Liver (tissue), 3 donors: ENCODE results near the gene MTRF1L.

ENCODE experiments used
- EGR1 ChIP-seq, 2 donors: IDR thresholded peaks; 2 replicates each; pipeline ENCODE4 v1.6.1; 2016 to 2018; ENCODE audit warnings: antibody characterized with exemption in 2 of 2, low read depth in 2 of 2
- GABPA ChIP-seq, 2 donors: IDR thresholded peaks in 1 of 2; conservative IDR thresholded peaks in 1 of 2; 2 replicates each; pipeline ENCODE4 v1.6.1; 2016; ENCODE audit warnings: antibody characterized with exemption in 2 of 2, mild to moderate bottlenecking in 1 of 2, moderate library complexity in 1 of 2
- JUND ChIP-seq, 2 donors: IDR thresholded peaks; 2 replicates each; pipeline ENCODE4 v1.6.1; 2016; ENCODE audit warnings: antibody characterized with exemption in 2 of 2
- NR2F2 ChIP-seq: IDR thresholded peaks from 2 replicates; pipeline ENCODE4 v1.6.1; 2016; ENCODE audit warnings: antibody characterized with exemption
- RAD21 ChIP-seq, 2 donors: IDR thresholded peaks; 2 replicates each; pipeline ENCODE4 v1.6.1; 2016; ENCODE audit warnings: antibody characterized with exemption in 2 of 2, mild to moderate bottlenecking in 2 of 2
- RXRA ChIP-seq, 2 donors: IDR thresholded peaks; 2 replicates each; pipeline ENCODE4 v1.6.1; 2017 to 2018; ENCODE audit warnings: antibody characterized with exemption in 2 of 2, mild to moderate bottlenecking in 1 of 2
- TAF1 ChIP-seq: conservative IDR thresholded peaks from 2 replicates; pipeline ENCODE4 v1.6.1; 2016; ENCODE audit warnings: antibody characterized with exemption, mild to moderate bottlenecking
- YY1 ChIP-seq: IDR thresholded peaks from 2 replicates; pipeline ENCODE4 v1.6.1; 2016; ENCODE audit warnings: antibody characterized with exemption, mild to moderate bottlenecking
- TF ChIP-seq, protein P1 (sequence below): fragments of 150-350 bp; IDR thresholded peaks from 2 replicates; pipeline ENCODE4 v1.5.1; 2017; ENCODE audit warnings: improper control_type of control experiment, low read depth, low read length; ENCODE audit not compliant: missing input control
- TF ChIP-seq, protein P2 (sequence below): IDR thresholded peaks from 2 replicates; pipeline ENCODE4 v1.6.1; 2016; ENCODE audit warnings: antibody characterized with exemption
- TF ChIP-seq, protein P3 (sequence below): IDR thresholded peaks from 2 replicates; pipeline ENCODE4 v1.6.1; 2016; ENCODE audit warnings: antibody characterized with exemption
- TF ChIP-seq, protein P4 (sequence below): IDR thresholded peaks from 2 replicates; pipeline ENCODE4 v1.6.1; 2016; ENCODE audit warnings: antibody characterized with exemption, mild to moderate bottlenecking
- donor health status: healthy.
- donor health status: healthy.

DNA sequence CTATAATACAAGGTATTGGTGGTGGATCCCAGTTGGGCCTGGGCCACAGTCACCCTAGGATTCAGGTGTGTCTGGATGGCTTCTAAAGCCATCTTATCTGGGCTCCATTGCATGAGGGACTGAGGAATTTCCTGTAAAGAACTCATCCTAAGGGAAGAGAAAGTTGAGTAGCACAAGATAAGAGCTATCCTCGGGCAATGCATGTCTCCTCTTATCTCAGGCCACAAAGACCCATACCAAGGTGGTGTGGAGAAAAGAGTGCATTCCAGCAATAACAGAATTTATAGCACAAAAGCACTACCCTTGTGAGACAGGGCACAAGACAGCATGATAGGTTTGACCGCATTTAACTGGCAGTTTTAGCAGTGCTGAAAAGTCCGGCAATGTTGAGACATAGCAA is 14.3 kb upstream of the MTRF1L start:
- TF ChIP-seq, protein P1, sequence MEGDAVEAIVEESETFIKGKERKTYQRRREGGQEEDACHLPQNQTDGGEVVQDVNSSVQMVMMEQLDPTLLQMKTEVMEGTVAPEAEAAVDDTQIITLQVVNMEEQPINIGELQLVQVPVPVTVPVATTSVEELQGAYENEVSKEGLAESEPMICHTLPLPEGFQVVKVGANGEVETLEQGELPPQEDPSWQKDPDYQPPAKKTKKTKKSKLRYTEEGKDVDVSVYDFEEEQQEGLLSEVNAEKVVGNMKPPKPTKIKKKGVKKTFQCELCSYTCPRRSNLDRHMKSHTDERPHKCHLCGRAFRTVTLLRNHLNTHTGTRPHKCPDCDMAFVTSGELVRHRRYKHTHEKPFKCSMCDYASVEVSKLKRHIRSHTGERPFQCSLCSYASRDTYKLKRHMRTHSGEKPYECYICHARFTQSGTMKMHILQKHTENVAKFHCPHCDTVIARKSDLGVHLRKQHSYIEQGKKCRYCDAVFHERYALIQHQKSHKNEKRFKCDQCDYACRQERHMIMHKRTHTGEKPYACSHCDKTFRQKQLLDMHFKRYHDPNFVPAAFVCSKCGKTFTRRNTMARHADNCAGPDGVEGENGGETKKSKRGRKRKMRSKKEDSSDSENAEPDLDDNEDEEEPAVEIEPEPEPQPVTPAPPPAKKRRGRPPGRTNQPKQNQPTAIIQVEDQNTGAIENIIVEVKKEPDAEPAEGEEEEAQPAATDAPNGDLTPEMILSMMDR, result no peak
- TF ChIP-seq EGR1 (IDR thresholded peaks at IDR 0.05; ENCODE audit: low read depth in 2 of 2) (no peak), RAD21 (IDR thresholded peaks at IDR 0.05) (no peak), YY1 (no peak), RXRA (IDR thresholded peaks at IDR 0.05) (no peak), NR2F2 (no peak), JUND (IDR thresholded peaks at IDR 0.05) (no peak), TAF1 (no peak), GABPA (IDR thresholded peaks at IDR 0.05 in 1 of 2, conservative IDR thresholded peaks at IDR 0.05 in 1 of 2) (no peak)
- TF ChIP-seq, protein P2, sequence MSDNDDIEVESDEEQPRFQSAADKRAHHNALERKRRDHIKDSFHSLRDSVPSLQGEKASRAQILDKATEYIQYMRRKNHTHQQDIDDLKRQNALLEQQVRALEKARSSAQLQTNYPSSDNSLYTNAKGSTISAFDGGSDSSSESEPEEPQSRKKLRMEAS, result no peak
- TF ChIP-seq, protein P3, sequence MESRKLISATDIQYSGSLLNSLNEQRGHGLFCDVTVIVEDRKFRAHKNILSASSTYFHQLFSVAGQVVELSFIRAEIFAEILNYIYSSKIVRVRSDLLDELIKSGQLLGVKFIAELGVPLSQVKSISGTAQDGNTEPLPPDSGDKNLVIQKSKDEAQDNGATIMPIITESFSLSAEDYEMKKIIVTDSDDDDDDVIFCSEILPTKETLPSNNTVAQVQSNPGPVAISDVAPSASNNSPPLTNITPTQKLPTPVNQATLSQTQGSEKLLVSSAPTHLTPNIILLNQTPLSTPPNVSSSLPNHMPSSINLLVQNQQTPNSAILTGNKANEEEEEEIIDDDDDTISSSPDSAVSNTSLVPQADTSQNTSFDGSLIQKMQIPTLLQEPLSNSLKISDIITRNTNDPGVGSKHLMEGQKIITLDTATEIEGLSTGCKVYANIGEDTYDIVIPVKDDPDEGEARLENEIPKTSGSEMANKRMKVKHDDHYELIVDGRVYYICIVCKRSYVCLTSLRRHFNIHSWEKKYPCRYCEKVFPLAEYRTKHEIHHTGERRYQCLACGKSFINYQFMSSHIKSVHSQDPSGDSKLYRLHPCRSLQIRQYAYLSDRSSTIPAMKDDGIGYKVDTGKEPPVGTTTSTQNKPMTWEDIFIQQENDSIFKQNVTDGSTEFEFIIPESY, result no peak
- TF ChIP-seq, protein P4, sequence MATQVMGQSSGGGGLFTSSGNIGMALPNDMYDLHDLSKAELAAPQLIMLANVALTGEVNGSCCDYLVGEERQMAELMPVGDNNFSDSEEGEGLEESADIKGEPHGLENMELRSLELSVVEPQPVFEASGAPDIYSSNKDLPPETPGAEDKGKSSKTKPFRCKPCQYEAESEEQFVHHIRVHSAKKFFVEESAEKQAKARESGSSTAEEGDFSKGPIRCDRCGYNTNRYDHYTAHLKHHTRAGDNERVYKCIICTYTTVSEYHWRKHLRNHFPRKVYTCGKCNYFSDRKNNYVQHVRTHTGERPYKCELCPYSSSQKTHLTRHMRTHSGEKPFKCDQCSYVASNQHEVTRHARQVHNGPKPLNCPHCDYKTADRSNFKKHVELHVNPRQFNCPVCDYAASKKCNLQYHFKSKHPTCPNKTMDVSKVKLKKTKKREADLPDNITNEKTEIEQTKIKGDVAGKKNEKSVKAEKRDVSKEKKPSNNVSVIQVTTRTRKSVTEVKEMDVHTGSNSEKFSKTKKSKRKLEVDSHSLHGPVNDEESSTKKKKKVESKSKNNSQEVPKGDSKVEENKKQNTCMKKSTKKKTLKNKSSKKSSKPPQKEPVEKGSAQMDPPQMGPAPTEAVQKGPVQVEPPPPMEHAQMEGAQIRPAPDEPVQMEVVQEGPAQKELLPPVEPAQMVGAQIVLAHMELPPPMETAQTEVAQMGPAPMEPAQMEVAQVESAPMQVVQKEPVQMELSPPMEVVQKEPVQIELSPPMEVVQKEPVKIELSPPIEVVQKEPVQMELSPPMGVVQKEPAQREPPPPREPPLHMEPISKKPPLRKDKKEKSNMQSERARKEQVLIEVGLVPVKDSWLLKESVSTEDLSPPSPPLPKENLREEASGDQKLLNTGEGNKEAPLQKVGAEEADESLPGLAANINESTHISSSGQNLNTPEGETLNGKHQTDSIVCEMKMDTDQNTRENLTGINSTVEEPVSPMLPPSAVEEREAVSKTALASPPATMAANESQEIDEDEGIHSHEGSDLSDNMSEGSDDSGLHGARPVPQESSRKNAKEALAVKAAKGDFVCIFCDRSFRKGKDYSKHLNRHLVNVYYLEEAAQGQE, result no peak
